K562 (cell line): ENCODE results near the gene SLC44A2. TPM values are rescaled to one million over a fixed set of nuclear protein-coding genes. Genes with fewer than 3 reads are reported as not detected.

ENCODE experiments used
- ATAC-seq: fragments of 200-7000 bp; cut with Tn5 transposase; 3 replicates; pipeline ENCODE4 v1.9.1; 2020; ENCODE audit warnings: moderate library complexity
- BruUV-seq: library from RNA; stranded (reverse); fragments of 400-500 nt; replicated peaks from 2 replicates; lab custom pipeline; 2021; lab: Mats Ljungman, UMichigan
- CTCF ChIA-PET: fragments of 300-600 bp; formaldehyde crosslinking; extraction: SDS; loops from one replicate; lab custom pipeline; 2021; ENCODE audit warnings: low intra/inter-chr PET ratio; lab: Yijun Ruan, JAX
- POLR2A ChIA-PET: fragments of 300-600, 350-650 bp; sonication (Branson Sonifier 250); formaldehyde crosslinking; extraction: SDS; loops from one replicate; lab custom pipeline; 2021; ENCODE audit warnings: antibody characterized with exemption, inconsistent platforms; lab: Yijun Ruan, JAX
- DNase-seq, 4 experiments: peaks; one replicate each; pipeline versions ENCODE4 v3.0.0 to v3.0.0-alpha.2; 2011 to 2018; ENCODE audit warnings: low spot score in 3 of 4, mixed read lengths in 3 of 4; ENCODE audit errors: extremely low read depth in 1 of 4
- FAIRE-seq: peaks from 2 replicates; lab custom pipeline; 2011; peaks lifted over from hg19 to GRCh38; lab: Jason Lieb, UNC
- H2AFZ ChIP-seq: 2 replicates; pipeline ENCODE4 v1.6.0; 2011; ENCODE audit warnings: low read depth, low read length, control low read depth, inconsistent platforms
- H3K27ac ChIP-seq: fragments of 200-600 bp; 3 replicates; pipeline ENCODE4 v1.8.0; 2011; ENCODE audit warnings: low read depth, mild to moderate bottlenecking, control low read depth, inconsistent platforms, low read length, moderate library complexity, mixed read lengths; ENCODE audit errors: extremely low read depth
- H3K27me3 ChIP-seq, 2 experiments: fragments of 300-600 bp in 1 of 2; 2 replicates in 1 of 2; 3 replicates in 1 of 2; pipeline versions ENCODE4 v1.6.0 to v1.8.0; 2011; ENCODE audit warnings: inconsistent platforms in 2 of 2, low read length in 2 of 2, mild to moderate bottlenecking in 1 of 2, mixed read lengths in 1 of 2, moderate library complexity in 1 of 2; ENCODE audit not compliant: control insufficient read depth in 2 of 2, insufficient read depth in 2 of 2
- H3K36me3 ChIP-seq: fragments of 300-600 bp; 3 replicates; pipeline ENCODE4 v1.8.0; 2011; ENCODE audit warnings: mild to moderate bottlenecking, low read length, inconsistent platforms; ENCODE audit not compliant: control insufficient read depth, insufficient read depth
- H3K4me1 ChIP-seq, 2 experiments: fragments of 200-600 bp in 1 of 2; replicated peaks in 1 of 2; 2 replicates in 1 of 2; 3 replicates in 1 of 2; pipeline versions ENCODE4 v1.5.1 to v1.8.0; 2011; ENCODE audit warnings: inconsistent platforms in 2 of 2, low read length in 2 of 2, mild to moderate bottlenecking in 1 of 2, mixed read lengths in 1 of 2, moderate library complexity in 1 of 2; ENCODE audit not compliant: control insufficient read depth in 2 of 2, insufficient read depth in 2 of 2
- H3K4me2 ChIP-seq: 2 replicates; pipeline ENCODE4 v1.6.1; 2011; ENCODE audit warnings: low read length, control low read depth, inconsistent platforms, mixed read lengths; ENCODE audit not compliant: insufficient read depth
- H3K4me3 ChIP-seq: fragments of 200-600 bp; sonication (generic), shearing (Covaris generic); 2 replicates; pipeline ENCODE4 v1.5.1; 2016; ENCODE audit warnings: control low read depth, inconsistent platforms
- H3K79me2 ChIP-seq: fragments of 200-600 bp; 3 replicates; pipeline ENCODE4 v1.8.0; 2011; ENCODE audit warnings: low read length, inconsistent platforms; ENCODE audit not compliant: control insufficient read depth, insufficient read depth
- H3K9ac ChIP-seq, 2 experiments: 2 replicates each; pipeline versions ENCODE4 v1.6.0 to v1.6.1; 2011; ENCODE audit warnings: low read depth in 2 of 2, low read length in 2 of 2, control low read depth in 1 of 2, inconsistent platforms in 1 of 2, mild to moderate bottlenecking in 1 of 2, mixed read lengths in 1 of 2; ENCODE audit not compliant: insufficient read depth in 1 of 2
- H3K9me1 ChIP-seq: one replicate; pipeline ENCODE4 v1.6.0; 2011; ENCODE audit warnings: inconsistent platforms, mild to moderate bottlenecking, low read length, moderate library complexity; ENCODE audit not compliant: control insufficient read depth, insufficient read depth
- H3K9me3 ChIP-seq: replicated peaks from 2 replicates; pipeline ENCODE4 v1.5.1; 2011; ENCODE audit warnings: low read depth, low read length, inconsistent platforms; ENCODE audit not compliant: control insufficient read depth, insufficient read depth
- H4K20me1 ChIP-seq: replicated peaks from 2 replicates; pipeline ENCODE4 v1.6.1; 2011; ENCODE audit warnings: low read length, inconsistent platforms, mixed read lengths; ENCODE audit not compliant: control insufficient read depth, insufficient read depth
- ATF2 ChIP-seq: sonication (generic); formaldehyde crosslinking; IDR thresholded peaks from 2 replicates; pipeline ENCODE4 v1.8.1; 2022; ENCODE audit warnings: missing genetic modification reagents
- BDP1 ChIP-seq: IDR thresholded peaks from 3 replicates; pipeline ENCODE4 v1.6.1; 2011; ENCODE audit not compliant: insufficient read length, insufficient read depth
- CCNT2 ChIP-seq: IDR thresholded peaks from 2 replicates; pipeline ENCODE4 v1.6.1; 2011; ENCODE audit warnings: borderline replicate concordance, low read depth, mild to moderate bottlenecking, moderate library complexity, mixed read lengths, low read length; ENCODE audit not compliant: insufficient read length; ENCODE audit errors: extremely low read depth
- HINFP ChIP-seq: fragments of 450-650 bp; conservative IDR thresholded peaks from 2 replicates; pipeline ENCODE4 v1.6.1; 2016; ENCODE audit warnings: missing genetic modification characterization, low read depth, mild to moderate bottlenecking, control low read depth, missing compliant biosample characterization
- JUN ChIP-seq, 2 experiments: sonication (generic) in 1 of 2; formaldehyde crosslinking in 1 of 2; IDR thresholded peaks; 2 replicates each; pipeline versions ENCODE4 v1.6.1 to v1.8.0; 2012 to 2022; ENCODE audit warnings: borderline replicate concordance in 2 of 2, mild to moderate bottlenecking in 2 of 2, improper control_type of control experiment in 1 of 2, low read depth in 1 of 2, low read length in 1 of 2, missing genetic modification reagents in 1 of 2
- WHSC1 ChIP-seq: IDR thresholded peaks from one replicate; pipeline ENCODE4 v1.6.1; 2012; ENCODE audit warnings: low read length, control low read depth, inconsistent platforms
- WGBS: fragments of 100-300 bp; shearing (Covaris generic); methylation state at CpG from one replicate; pipeline ENCODE4 v1.1.6; 2016; ENCODE audit warnings: low coverage, mixed read lengths; ENCODE audit not compliant: insufficient coverage; ENCODE audit errors: missing lambda C conversion rate; 5-methylcytosine and 5-hydroxymethylcytosine counted together
- in situ Hi-C: fragments of 300-500 bp; cut with MboI; formaldehyde crosslinking; loops from 4 replicates; pipeline ENCODE4 v1.15.0; 2018; ENCODE audit warnings: inconsistent platforms, mixed read lengths
- intact Hi-C: fragments of 100-400 bp; cut with micrococcal nuclease; formaldehyde crosslinking; loops from 2 replicates; pipeline ENCODE4 v1.14.2; 2022
- polyA plus RNA-seq, 8 experiments: library from polyadenylated mRNA; depleted of rRNA in 4 of 8; stranded (reverse) in 5 of 8; unstranded in 3 of 8; fragments of >200 nt; fragmentation: Nextera tagmentation in 2 of 8; fragmentation: Illumina TruSeq in 1 of 8; extraction: Ambion mirVana in 2 of 8; extraction: Trizol in 1 of 8; gene quantifications; 2 replicates each; pipeline versions ENCODE4 v1.2.1 to v1.2.3, GENCODE V29; 2011 to 2014; ENCODE audit warnings: inconsistent platforms in 1 of 8, missing spikeins in 1 of 8
- total RNA-seq, 7 experiments: library from RNA; depleted of rRNA in 6 of 7; stranded (reverse); fragments of >200 nt in 6 of 7; fragmentation: Illumina TruSeq in 2 of 7; extraction: Trizol in 2 of 7; gene quantifications; 2 replicates each; pipeline versions ENCODE4 v1.2.1 to v1.2.3, GENCODE V29; 2011 to 2021; ENCODE audit warnings: low replicate concordance in 1 of 7

SLC44A2 gene
- total and polyA plus RNA-seq, 9 of the 15 experiments (the other 6 are each of a cell fraction or from before 2014, with no cell fraction given), result 1.1 to 34.2 (median 8.1) TPM

- ATAC-seq (no peak), FAIRE-seq (peak; percentile 19), DNase-seq (no peak)
- Histone ChIP-seq H3K79me2 (no peaks in the 10 kb centered on the region), H2AFZ (no peak overlapping the region), H3K4me2 (no peak overlapping the region), H3K4me3 (no peak overlapping the region), H3K36me3 (peaks cover 21% of the 10 kb centered on the region; the same call in 1 of the 3 replicates), H3K9me1 (peaks cover 9% of the 10 kb centered on the region), H3K27ac (no peak overlapping the region), H3K4me1 (peaks cover 3 to 21% of the 10 kb centered on the region in 2 experiments; a peak in 3 of 5 replicates), H4K20me1 (no peaks in the 10 kb centered on the region), H3K9me3 (no peaks in the 10 kb centered on the region), H3K27me3 (no peaks in the 10 kb centered on the region), H3K9ac (no peak overlapping the region)
- no peak for TF ChIP-seq CCNT2
- TF ChIP-seq JUN (IDR thresholded peaks at IDR 0.05; ENCODE audit: borderline replicate concordance, low read depth, low read length), result no peak
- TF ChIP-seq JUN (CRISPR knock-in tag; IDR thresholded peaks at IDR 0.05; ENCODE audit: borderline replicate concordance), result no peak
- TF ChIP-seq HINFP (tag), result no peak
- TF ChIP-seq BDP1, result no peak
- TF ChIP-seq WHSC1, result no peak
- no peak for TF ChIP-seq ATF2 (CRISPR knock-in tag)
- POLR2A ChIA-PET, result interaction anchor here (0.6 to 1.1 kb wide), 4 partner anchors 11 to 106 kb away, joined by 3 to 4 read pairs (median 3); no protein-coding TSS in a partner anchor
- 32% methylated on average over 2 of the region's 2 CpGs for WGBS
- intact Hi-C loops, result no loop called here
- CTCF ChIA-PET, result interaction anchor here (0.6 kb wide), 1 partner anchor 8 kb away, joined by 4 read pairs; no protein-coding TSS in a partner anchor
- in situ Hi-C loops, result loop anchor here (5.0 kb wide), 1 partner anchor 58 kb away; no protein-coding TSS in a partner anchor
- BruUV-seq, result no TSS peak
Observed at GRCh38 chr19:10640361-10640760, 15.0 kb downstream of the SLC44A2 start.
